ENCODE data around the gene CTDSP2.
"Not testable (repeated sequence)": the region's sequence is repeated elsewhere in the genome, so short reads cannot be mapped to it uniquely, and the experiment has no call there.

CTDSP2 gene

GRCh38 chr12:57852620-57853500, 6.3 kb upstream of the CTDSP2 start:
- no peak for DNase-seq (ENCODE audit: low spot score)

- DNase-seq (ENCODE audit: low spot score): no peak
Observed at GRCh38 chr12:57852200-57852599, 5.7 kb upstream of the CTDSP2 start.

GRCh38 chr12:57851552-57851951, 5.0 kb upstream of the CTDSP2 start:
- no peak for DNase-seq (ENCODE audit: low spot score)

GRCh38 chr12:57850854-57851430, 4.4 kb upstream of the CTDSP2 start:
- no peak for DNase-seq (ENCODE audit: low spot score)

- not testable (repeated sequence) for DNase-seq (ENCODE audit: low spot score)
Observed at GRCh38 chr12:57849447-57849846, 2.9 kb upstream of the CTDSP2 start.

- no peak for DNase-seq (ENCODE audit: low spot score)
Observed at GRCh38 chr12:57849035-57849434, 2.5 kb upstream of the CTDSP2 start.

GRCh38 chr12:57848208-57848607, 1.7 kb upstream of the CTDSP2 start:
- no peak for DNase-seq (ENCODE audit: low spot score)

GRCh38 chr12:57846285-57846576, 298 bp downstream of the CTDSP2 start:
- DNase-seq (ENCODE audit: low spot score): no peak

GRCh38 chr12:57845478-57846284, 848 bp downstream of the CTDSP2 start:
- DNase-seq (ENCODE audit: low spot score): peak; percentile 46

GRCh38 chr12:57844709-57845477, 1.6 kb downstream of the CTDSP2 start:
- DNase-seq (ENCODE audit: low spot score): peak; percentile 31

- DNase-seq (ENCODE audit: low spot score): peak; percentile 24
Observed at GRCh38 chr12:57842342-57843294, 3.9 kb downstream of the CTDSP2 start.

GRCh38 chr12:57841445-57841844, 5.1 kb downstream of the CTDSP2 start:
- no peak for DNase-seq (ENCODE audit: low spot score)

- DNase-seq (ENCODE audit: low spot score): no peak
Observed at GRCh38 chr12:57840726-57841125, 5.8 kb downstream of the CTDSP2 start.

- DNase-seq (ENCODE audit: low spot score): no peak
Observed at GRCh38 chr12:57839996-57840395, 6.5 kb downstream of the CTDSP2 start.

- peak; percentile 71 for DNase-seq (ENCODE audit: low spot score)
Observed at GRCh38 chr12:57838594-57839302, 7.8 kb downstream of the CTDSP2 start.

GRCh38 chr12:57837864-57838562, 8.5 kb downstream of the CTDSP2 start:
- no peak for DNase-seq (ENCODE audit: low spot score)

GRCh38 chr12:57836442-57837375, 9.8 kb downstream of the CTDSP2 start:
- DNase-seq (ENCODE audit: low spot score): peak; percentile 52
